GM12801 (cell line): ENCODE measurements around the gene ADPRS.

Experiments
- CTCF ChIP-seq: IDR thresholded peaks from one replicate; pipeline ENCODE4 v1.5.1; 2011; ENCODE audit warnings: control low read depth; ENCODE audit not compliant: insufficient read length; ENCODE audit errors: extremely low read depth

The ADPRS gene

GRCh38 chr1:36083635-36084496 is 4.8 kb upstream of the ADPRS start, which contains the start of gene TEKT2:
TSS of gene TEKT2 (plus strand) at chr1:36084094. CDS start at chr1:36084922, 828 bp downstream.
- TF ChIP-seq CTCF, result no peak

- no peak for TF ChIP-seq CTCF
These were observed 4.1 kb upstream of the ADPRS start for GRCh38 chr1:36084497-36085115.

DNA sequence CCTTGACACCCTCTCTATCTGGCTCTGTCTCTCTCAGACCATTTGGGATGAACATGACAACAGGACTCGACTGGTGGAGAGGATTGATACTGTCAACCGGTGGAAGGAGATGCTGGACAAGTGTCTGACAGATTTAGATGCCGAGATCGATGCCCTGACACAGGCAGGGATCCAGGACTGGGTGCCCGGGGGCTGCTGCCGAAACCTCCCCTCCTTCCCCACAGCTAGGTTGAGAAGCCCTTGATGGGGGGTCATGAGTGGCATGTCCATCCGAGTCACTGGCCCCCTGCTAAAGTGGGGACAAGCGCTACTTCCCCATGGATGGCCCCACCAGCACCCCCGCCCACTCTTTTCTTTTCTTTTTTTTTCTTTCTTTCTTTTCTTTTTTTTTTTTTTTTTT is 3.6 kb upstream of the ADPRS start:
- no peak for TF ChIP-seq CTCF

GRCh38 chr1:36085686-36086526 is 2.8 kb upstream of the ADPRS start:
- no peak for TF ChIP-seq CTCF

DNA sequence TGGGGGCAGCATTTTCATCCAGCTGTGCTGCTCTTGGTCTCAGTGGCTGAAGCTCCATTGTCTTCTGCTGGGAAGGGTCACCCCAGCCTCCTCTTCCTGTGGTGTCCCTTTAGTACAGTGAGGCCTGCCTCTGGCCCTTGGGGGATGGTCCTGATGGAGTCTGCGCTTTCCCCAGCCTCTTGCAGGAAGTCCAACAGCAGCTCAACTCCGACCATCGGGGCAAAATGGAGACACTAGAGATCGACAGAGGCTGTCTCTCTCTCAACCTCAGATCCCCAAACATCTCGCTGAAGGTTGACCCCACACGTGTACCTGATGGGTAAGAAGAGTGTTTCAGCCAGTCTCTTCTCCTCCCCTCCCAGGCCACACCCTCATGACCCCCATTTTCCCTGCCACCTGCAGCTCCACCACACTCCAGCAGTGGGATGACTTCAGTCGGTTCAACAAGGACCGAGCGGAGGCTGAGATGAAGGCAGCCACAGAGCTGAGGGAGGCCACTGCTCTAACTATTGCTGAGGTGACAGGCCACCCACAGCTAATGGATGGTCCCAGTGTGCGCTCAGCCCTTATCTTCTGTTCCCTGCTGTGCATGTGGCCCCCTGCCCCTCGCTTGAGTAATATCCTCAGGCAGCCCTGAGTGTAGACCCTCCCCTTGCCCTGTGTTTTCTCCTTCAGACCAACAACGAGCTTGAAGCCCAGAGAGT is 2.0 kb upstream of the ADPRS start:
- no peak for TF ChIP-seq CTCF

DNA sequence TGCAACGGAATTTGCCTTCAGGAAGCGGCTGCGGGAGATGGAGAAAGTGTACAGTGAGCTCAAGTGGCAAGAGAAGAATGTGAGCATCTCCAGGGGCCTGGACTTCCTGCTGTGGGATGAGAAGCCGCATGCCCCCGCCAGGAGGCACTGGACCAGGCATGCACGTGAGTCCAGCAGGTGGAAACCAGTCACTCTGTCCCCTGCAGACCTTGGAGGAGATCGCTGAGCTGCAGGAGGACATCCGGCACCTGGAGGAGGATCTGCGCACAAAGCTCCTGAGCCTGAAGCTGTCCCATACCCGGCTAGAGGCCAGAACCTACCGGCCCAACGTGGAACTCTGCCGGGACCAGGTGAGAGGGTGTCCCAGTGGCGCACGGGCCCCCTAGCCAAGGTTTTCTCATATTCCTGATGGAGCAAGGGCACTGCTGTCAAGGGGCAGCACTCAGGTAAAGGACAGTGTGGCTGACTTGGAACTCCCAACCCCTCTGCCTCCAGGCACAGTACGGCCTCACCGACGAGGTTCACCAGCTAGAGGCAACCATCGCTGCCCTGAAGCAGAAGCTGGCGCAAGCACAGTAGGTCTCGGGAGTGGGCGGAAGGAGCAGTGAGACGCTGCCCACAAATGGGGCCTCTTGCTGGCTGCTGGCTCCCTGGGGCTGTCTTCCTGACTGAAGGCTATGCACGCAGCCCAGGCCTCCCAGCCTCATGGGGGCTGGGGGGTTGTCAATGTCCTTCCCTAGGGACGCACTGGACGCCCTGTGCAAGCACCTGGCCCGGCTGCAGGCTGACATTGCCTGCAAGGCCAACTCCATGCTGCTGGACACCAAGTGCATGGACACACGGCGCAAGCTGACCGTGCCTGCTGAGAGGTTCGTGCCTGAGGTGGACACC is 1.2 kb upstream of the ADPRS start:
- TF ChIP-seq CTCF, result no peak
